ENCODE data around the gene MAP3K6. TPM values are rescaled to one million over a fixed set of nuclear protein-coding genes. Genes with fewer than 3 reads are reported as not detected.
"Not testable (repeated sequence)": the region's sequence is repeated elsewhere in the genome, so short reads cannot be mapped to it uniquely, and the experiment has no call there.

MAP3K6 gene
- total and polyA plus RNA-seq, 2 of the 4 experiments (the other 2 are of a cell fraction) = 4.8 to 15.9 TPM

DNA sequence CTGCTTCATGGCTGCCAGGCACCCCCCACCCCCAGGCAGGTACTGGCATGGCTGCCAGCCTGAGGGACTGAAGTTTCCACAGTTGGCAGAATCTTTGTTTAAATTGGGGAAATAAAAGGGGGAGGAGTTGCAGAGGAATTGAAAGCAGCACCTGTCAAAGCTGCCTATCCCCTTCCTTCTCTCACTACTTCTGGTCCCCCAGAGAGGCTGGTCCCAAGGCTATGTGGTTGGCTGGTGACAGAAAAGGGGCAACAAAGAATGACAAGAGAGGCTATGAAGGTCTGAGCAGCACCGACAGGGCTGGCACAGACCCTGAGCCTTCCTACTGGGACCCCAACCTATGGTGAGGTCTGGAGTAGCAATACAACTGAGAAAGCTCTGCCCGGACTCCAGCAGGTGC lies 40.0 kb upstream of the MAP3K6 start:
- CTCF ChIA-PET; intact Hi-C loops (cut with micrococcal nuclease); POLR2A ChIA-PET (ENCODE audit: unreplicated experiment); H3K9me1 ChIP-seq (ENCODE audit: insufficient read depth, low read length); H3K18ac ChIP-seq (ENCODE audit: low read depth, low read length); H2BK120ac ChIP-seq (ENCODE audit: low read depth, low read length); H3K23ac ChIP-seq (ENCODE audit: low read depth, low read length); in situ Hi-C loops (cut with MboI; ENCODE audit: low sequenced_read_pairs); H3K14ac ChIP-seq (replicated peaks; ENCODE audit: low read depth, low read length); H2AFZ ChIP-seq (replicated peaks; ENCODE audit: low read length, poor library complexity); H2BK15ac ChIP-seq (ENCODE audit: low read depth, low read length); H2BK5ac ChIP-seq (ENCODE audit: low read depth, low read length, poor library complexity, severe bottlenecking); H4K91ac ChIP-seq (ENCODE audit: insufficient read depth, low read depth, low read length); H2BK20ac ChIP-seq (ENCODE audit: low read depth, low read length); H4K5ac ChIP-seq (ENCODE audit: low read depth, low read length); H4K20me1 ChIP-seq (ENCODE audit: insufficient read depth, low read length); H3K56ac ChIP-seq (ENCODE audit: extremely low read depth, insufficient read depth, low read length); H4K8ac ChIP-seq (ENCODE audit: low read depth in 2 of 2, low read length in 2 of 2); H2AK9ac ChIP-seq (replicated peaks; ENCODE audit: low read depth, low read length, poor library complexity); BruUV-seq (replicated peaks); H3K9me3 ChIP-seq (ENCODE audit: control insufficient read depth, insufficient read depth, low read length); H3K9ac ChIP-seq (ENCODE audit: low read depth, low read length); H3K4me3 ChIP-seq (ENCODE audit: insufficient read depth, low read depth, low read length); ATAC-seq (ENCODE audit: low read depth); H3K27ac ChIP-seq (ENCODE audit: insufficient read depth, low read length); H3K4me2 ChIP-seq (ENCODE audit: low read depth, low read length); H3K27me3 ChIP-seq (ENCODE audit: control insufficient read depth, insufficient read depth, low read length); H3K4ac ChIP-seq (ENCODE audit: low read depth, low read length); DNase-seq; H2AK5ac ChIP-seq (ENCODE audit: low read depth, low read length); dilution Hi-C loops (cut with HindIII; ENCODE audit: low sequenced_read_pairs, unreplicated experiment): not testable (repeated sequence)
- Histone ChIP-seq H3K79me1 (ENCODE audit: low read depth in 1 of 2, low read length in 2 of 2) (peaks cover 10 to 16% of the 10 kb centered on the region in 2 experiments; a peak in 3 of 4 replicates), H3K36me3 (ENCODE audit: control insufficient read depth, insufficient read depth, low read length) (peaks cover 37% of the 10 kb centered on the region), H3K4me1 (ENCODE audit: control insufficient read depth, insufficient read depth, low read length) (peaks cover 17% of the 10 kb centered on the region)
- 100% methylated on average over 1 of the region's 2 CpGs; no CpG with 5 or more reads in 1 of the 2 experiments for WGBS, 2 experiments (ENCODE audit: extremely low coverage in 2 of 2, insufficient read length in 1 of 2)
